Activated naive CD8-positive, alpha-beta T cell treated with anti-CD3 and anti-CD28 coated beads, Interleukin-2, amount 10 ng/mL, durations not matched to agents 7 days and 5 days (primary cell): ENCODE measurements around the gene SLC31A2. TPM values are rescaled to one million over a fixed set of nuclear protein-coding genes. Genes with fewer than 3 reads are reported as not detected.

ENCODE experiments used
- total RNA-seq, 2 experiments: library from RNA; stranded (reverse); gene quantifications; one replicate each; pipeline ENCODE4 v1.2.3, GENCODE V29; 2021

SLC31A2 gene
- total RNA-seq, 2 experiments from 2014 or later = 3.4 to 4.7 TPM

Other genes with a start within 250 kb of the SLC31A2 start
- 1 to 10 TPM; 1.1 to 1.5 TPM for gene ZNF883, start 138.8 kb upstream of the SLC31A2 start, total RNA-seq
- 1 to 10 TPM; 1.8 to 2.6 TPM for gene ZFP37, start 94.3 kb upstream of the SLC31A2 start, total RNA-seq
- 10 to 100 TPM; 37.4 to 40.7 TPM for gene FKBP15, start 70.3 kb downstream of the SLC31A2 start, total RNA-seq
- 1 to 10 TPM; 8.8 to 9.3 TPM for gene SLC31A1, start 70.5 kb downstream of the SLC31A2 start, total RNA-seq
- 10 to 100 TPM; 27.5 to 28.9 TPM for gene CDC26, start 124.6 kb downstream of the SLC31A2 start, total RNA-seq
- 10 to 100 TPM; 31.1 to 31.8 TPM for gene PRPF4, start 124.7 kb downstream of the SLC31A2 start, total RNA-seq
- gene RNF183, start 152.4 kb downstream of the SLC31A2 start, total RNA-seq = under 1 TPM; 0.14 to 0.37 TPM
- under 1 TPM; 0.99 to 1.00 TPM for gene WDR31, start 189.3 kb downstream of the SLC31A2 start, total RNA-seq
- 10 to 100 TPM in 1 of 2 experiments, 1 to 10 TPM in 1; 9.6 to 10.6 TPM for gene BSPRY, start 198.5 kb downstream of the SLC31A2 start, total RNA-seq
- gene HDHD3, start 226.0 kb downstream of the SLC31A2 start, total RNA-seq = 10 to 100 TPM; 20.0 to 21.3 TPM